Upper lobe of left lung (tissue), 4 donors: Measurements from ENCODE around the gene ISCU.

Experiments used
- CTCF ChIP-seq, 6 experiments: fragments of 450-650 bp in 4 of 6; fragments of 200-600 bp in 2 of 6; sonication (generic) in 2 of 6; IDR thresholded peaks; one replicate each; pipeline ENCODE4 v1.5.1; 2016 to 2019; ENCODE audit warnings: antibody characterized with exemption in 6 of 6
- EP300 ChIP-seq, 4 donors: sonication (generic); formaldehyde crosslinking; IDR thresholded peaks; one replicate each; pipeline ENCODE4 v1.5.1; 2017; ENCODE audit warnings: antibody characterized with exemption in 4 of 4, control low read depth in 2 of 4
- POLR2A ChIP-seq, 4 donors: fragments of 450-650 bp; IDR thresholded peaks; one replicate each; pipeline ENCODE4 v1.5.1; 2016 to 2017; ENCODE audit warnings: antibody characterized with exemption in 4 of 4, mild to moderate bottlenecking in 2 of 4
- POLR2AphosphoS5 ChIP-seq, 2 donors: sonication (generic); formaldehyde crosslinking; IDR thresholded peaks; one replicate each; pipeline ENCODE4 v1.5.1; 2017; ENCODE audit warnings: antibody characterized with exemption in 2 of 2

DNA sequence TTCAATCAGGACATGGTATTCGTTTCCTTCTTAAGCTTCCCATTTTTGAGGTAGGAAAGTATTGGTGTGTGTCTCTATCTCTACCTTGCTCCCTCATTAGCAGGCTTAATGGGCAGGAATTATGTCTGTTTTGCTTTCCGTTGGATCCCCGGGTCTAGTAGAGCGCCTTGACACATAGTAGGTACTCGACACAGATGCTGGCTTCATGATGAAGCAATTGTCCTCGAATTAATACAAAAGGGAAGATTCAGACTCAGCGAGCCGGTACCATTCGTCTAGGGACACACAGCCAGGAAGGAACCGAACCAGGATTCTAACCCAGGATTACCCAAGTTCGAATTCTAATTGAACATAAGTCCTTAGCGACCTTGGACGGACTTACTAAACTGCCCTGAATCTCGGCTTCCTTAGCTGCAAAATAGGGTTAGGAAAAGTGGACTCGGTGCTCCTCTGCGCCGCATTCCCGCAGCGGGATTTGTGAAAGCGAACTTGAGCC, 496 bp upstream of the ISCU start:
- TF ChIP-seq POLR2A (IDR thresholded peaks at IDR 0.05) (no peak), EP300 (IDR thresholded peaks at IDR 0.05) (no peak), CTCF (IDR thresholded peaks at IDR 0.05) (no peak), POLR2AphosphoS5 (IDR thresholded peaks at IDR 0.05) (no peak)
